ENCODE data around the gene IL1B. TPM values are rescaled to one million over a fixed set of nuclear protein-coding genes. Genes with fewer than 3 reads are reported as not detected.
"Not testable (repeated sequence)": the region's sequence is repeated elsewhere in the genome, so short reads cannot be mapped to it uniquely, and the experiment has no call there.

Gene IL1B
- total and polyA plus RNA-seq, 2 donors, result 2.3 to 7.5 TPM

GRCh38 chr2:112869258-112869842 is 32.8 kb upstream of the IL1B start:
- 40% methylated on average over 7 of the region's 7 CpGs for WGBS
- peak; percentile 77 for DNase-seq (ENCODE audit: extremely low spot score)

GRCh38 chr2:112867701-112868631 is 31.4 kb upstream of the IL1B start:
- no peaks in the 10 kb centered on the region for H3K4me1 ChIP-seq (ENCODE audit: insufficient read depth)
- H3K36me3 ChIP-seq (ENCODE audit: insufficient read depth), result no peaks in the 10 kb centered on the region
- H3K4me3 ChIP-seq (ENCODE audit: low read depth, low read length), result no peak overlapping the region
- H3K27ac ChIP-seq (ENCODE audit: low read depth), result no peak overlapping the region
- no peak for DNase-seq (ENCODE audit: extremely low spot score)
- 71% methylated on average over 7 of the region's 7 CpGs for WGBS

More at GRCh38 chr2:112869258-112869842, 32.8 kb upstream of the IL1B start:
- no peak overlapping the region for H3K4me3 ChIP-seq (ENCODE audit: low read depth, low read length)
- no peaks in the 10 kb centered on the region for H3K4me1 ChIP-seq (ENCODE audit: insufficient read depth)
- no peaks in the 10 kb centered on the region for H3K36me3 ChIP-seq (ENCODE audit: insufficient read depth)
- H3K27ac ChIP-seq (ENCODE audit: low read depth), result no peak overlapping the region

GRCh38 chr2:112866128-112866835 is 29.7 kb upstream of the IL1B start:
- H3K36me3 ChIP-seq (ENCODE audit: insufficient read depth), result no peaks in the 10 kb centered on the region
- H3K27ac ChIP-seq (ENCODE audit: low read depth), result no peak overlapping the region
- no peaks in the 10 kb centered on the region for H3K4me1 ChIP-seq (ENCODE audit: insufficient read depth)
- H3K4me3 ChIP-seq (ENCODE audit: low read depth, low read length), result no peak overlapping the region
- DNase-seq (ENCODE audit: extremely low spot score), result no peak
- 80% methylated on average over 8 of the region's 8 CpGs for WGBS

- H3K36me3 ChIP-seq (ENCODE audit: insufficient read depth), result no peaks in the 10 kb centered on the region
- WGBS, result 79% methylated on average over 1 of the region's 1 CpG
- no peak for DNase-seq (ENCODE audit: extremely low spot score)
- no peak overlapping the region for H3K27ac ChIP-seq (ENCODE audit: low read depth)
- H3K4me1 ChIP-seq (ENCODE audit: insufficient read depth), result no peaks in the 10 kb centered on the region
- no peak overlapping the region for H3K4me3 ChIP-seq (ENCODE audit: low read depth, low read length)
Measured at GRCh38 chr2:112864072-112864471, 27.5 kb upstream of the IL1B start.

GRCh38 chr2:112859406-112860183 is 23.0 kb upstream of the IL1B start:
- H3K4me3 ChIP-seq (ENCODE audit: low read depth, low read length); H3K4me1 ChIP-seq (ENCODE audit: insufficient read depth); H3K27ac ChIP-seq (ENCODE audit: low read depth); DNase-seq (ENCODE audit: extremely low spot score); H3K36me3 ChIP-seq (ENCODE audit: insufficient read depth): not testable (repeated sequence)
- WGBS, result 82% methylated on average over 6 of the region's 6 CpGs

GRCh38 chr2:112850588-112850987 is 14.0 kb upstream of the IL1B start:
- WGBS, result 74% methylated on average over 5 of the region's 5 CpGs
- DNase-seq (ENCODE audit: extremely low spot score), result no peak
- Histone ChIP-seq H3K27ac (ENCODE audit: low read depth) (no peak overlapping the region), H3K36me3 (ENCODE audit: insufficient read depth) (no peaks in the 10 kb centered on the region), H3K4me3 (ENCODE audit: low read depth, low read length) (no peak overlapping the region), H3K4me1 (ENCODE audit: insufficient read depth) (no peaks in the 10 kb centered on the region)

- no peaks in the 10 kb centered on the region for H3K36me3 ChIP-seq (ENCODE audit: insufficient read depth)
- H3K4me1 ChIP-seq (ENCODE audit: insufficient read depth), result no peaks in the 10 kb centered on the region
- WGBS, result 87% methylated on average over 11 of the region's 11 CpGs
- no peak overlapping the region for H3K4me3 ChIP-seq (ENCODE audit: low read depth, low read length)
- no peak overlapping the region for H3K27ac ChIP-seq (ENCODE audit: low read depth)
- no peak for DNase-seq (ENCODE audit: extremely low spot score)
Measured at GRCh38 chr2:112849956-112850355, 13.4 kb upstream of the IL1B start.

GRCh38 chr2:112848833-112849232 is 12.3 kb upstream of the IL1B start:
- no peak for DNase-seq (ENCODE audit: extremely low spot score)
- whole genome bisulfite sequencing, result 88% methylated on average over 1 of the region's 1 CpG
- Histone ChIP-seq H3K4me3 (ENCODE audit: low read depth, low read length) (no peak overlapping the region), H3K27ac (ENCODE audit: low read depth) (no peak overlapping the region), H3K36me3 (ENCODE audit: insufficient read depth) (no peaks in the 10 kb centered on the region), H3K4me1 (ENCODE audit: insufficient read depth) (no peaks in the 10 kb centered on the region)

- Histone ChIP-seq H3K4me1 (ENCODE audit: insufficient read depth) (no peaks in the 10 kb centered on the region), H3K4me3 (ENCODE audit: low read depth, low read length) (no peak overlapping the region), H3K27ac (ENCODE audit: low read depth) (no peak overlapping the region), H3K36me3 (ENCODE audit: insufficient read depth) (no peaks in the 10 kb centered on the region)
- DNase-seq (ENCODE audit: extremely low spot score), result no peak
- 86% methylated on average over 6 of the region's 6 CpGs for WGBS
Measured at GRCh38 chr2:112846031-112846430, 9.5 kb upstream of the IL1B start.

GRCh38 chr2:112843836-112844235 is 7.3 kb upstream of the IL1B start:
- DNase-seq (ENCODE audit: extremely low spot score), result no peak
- WGBS, result 79% methylated on average over 2 of the region's 2 CpGs
- H3K27ac ChIP-seq (ENCODE audit: low read depth), result no peak overlapping the region
- no peaks in the 10 kb centered on the region for H3K36me3 ChIP-seq (ENCODE audit: insufficient read depth)
- no peaks in the 10 kb centered on the region for H3K4me1 ChIP-seq (ENCODE audit: insufficient read depth)
- H3K4me3 ChIP-seq (ENCODE audit: low read depth, low read length), result no peak overlapping the region

- no peaks in the 10 kb centered on the region for H3K36me3 ChIP-seq (ENCODE audit: insufficient read depth)
- H3K4me1 ChIP-seq (ENCODE audit: insufficient read depth), result no peaks in the 10 kb centered on the region
- DNase-seq (ENCODE audit: extremely low spot score), result no peak
- H3K4me3 ChIP-seq (ENCODE audit: low read depth, low read length), result no peak overlapping the region
- no peak overlapping the region for H3K27ac ChIP-seq (ENCODE audit: low read depth)
- WGBS, result 84% methylated on average over 2 of the region's 2 CpGs
Measured at GRCh38 chr2:112843288-112843687, 6.7 kb upstream of the IL1B start.

- H3K27ac ChIP-seq (ENCODE audit: low read depth), result no peak overlapping the region
- no peaks in the 10 kb centered on the region for H3K36me3 ChIP-seq (ENCODE audit: insufficient read depth)
- 80% methylated on average over 5 of the region's 5 CpGs for WGBS
- DNase-seq (ENCODE audit: extremely low spot score), result no peak
- H3K4me3 ChIP-seq (ENCODE audit: low read depth, low read length), result no peak overlapping the region
- H3K4me1 ChIP-seq (ENCODE audit: insufficient read depth), result no peaks in the 10 kb centered on the region
Measured at GRCh38 chr2:112841295-112842044, 4.9 kb upstream of the IL1B start.

GRCh38 chr2:112840068-112840445 is 3.5 kb upstream of the IL1B start:
- WGBS, result 97% methylated on average over 1 of the region's 1 CpG
- Histone ChIP-seq H3K27ac (ENCODE audit: low read depth) (no peak overlapping the region), H3K4me1 (ENCODE audit: insufficient read depth) (no peaks in the 10 kb centered on the region), H3K4me3 (ENCODE audit: low read depth, low read length) (no peak overlapping the region), H3K36me3 (ENCODE audit: insufficient read depth) (no peaks in the 10 kb centered on the region)
- no peak for DNase-seq (ENCODE audit: extremely low spot score)

Data from urinary bladder (tissue), 4 donors.